ENCODE data around the gene SETBP1.
"Not testable (repeated sequence)": the region's sequence is repeated elsewhere in the genome, so short reads cannot be mapped to it uniquely, and the experiment has no call there.

The SETBP1 gene

GRCh38 chr18:44796429-44797428, 116.0 kb downstream of the SETBP1 start:
- no peak for DNase-seq

DNA sequence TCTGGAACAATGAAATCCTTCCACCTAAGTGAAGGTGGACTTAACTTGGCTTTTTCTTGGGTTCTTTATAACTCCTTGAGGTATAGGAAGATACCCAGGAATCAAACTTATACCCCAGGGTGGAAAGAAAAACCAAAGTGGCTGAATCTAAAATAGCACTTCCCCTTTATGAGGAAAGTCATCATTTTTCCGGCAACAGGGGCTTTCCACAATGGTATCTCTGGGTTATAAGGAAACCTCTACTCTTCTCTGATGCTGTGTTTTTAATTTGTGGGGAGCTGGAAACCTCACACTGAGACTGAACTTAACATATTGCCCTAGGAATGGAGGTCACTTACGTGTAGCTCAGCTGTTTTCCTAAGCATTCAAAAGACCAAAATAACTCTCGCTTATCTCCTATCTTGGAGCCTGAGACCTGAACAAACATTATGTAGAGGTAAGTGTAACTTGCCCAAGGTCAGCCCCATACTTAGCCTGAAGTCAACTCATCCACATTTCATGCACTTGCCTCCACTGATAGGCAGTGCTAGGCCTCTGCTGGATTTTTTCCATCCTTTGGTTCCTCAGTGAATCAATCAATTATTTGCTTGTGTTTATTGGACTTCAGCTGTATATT, 117.9 kb downstream of the SETBP1 start:
- DNase-seq = peak; percentile 34 to 56

- DNase-seq = no peak
These were observed 118.8 kb downstream of the SETBP1 start for GRCh38 chr18:44799382-44799906.

DNA sequence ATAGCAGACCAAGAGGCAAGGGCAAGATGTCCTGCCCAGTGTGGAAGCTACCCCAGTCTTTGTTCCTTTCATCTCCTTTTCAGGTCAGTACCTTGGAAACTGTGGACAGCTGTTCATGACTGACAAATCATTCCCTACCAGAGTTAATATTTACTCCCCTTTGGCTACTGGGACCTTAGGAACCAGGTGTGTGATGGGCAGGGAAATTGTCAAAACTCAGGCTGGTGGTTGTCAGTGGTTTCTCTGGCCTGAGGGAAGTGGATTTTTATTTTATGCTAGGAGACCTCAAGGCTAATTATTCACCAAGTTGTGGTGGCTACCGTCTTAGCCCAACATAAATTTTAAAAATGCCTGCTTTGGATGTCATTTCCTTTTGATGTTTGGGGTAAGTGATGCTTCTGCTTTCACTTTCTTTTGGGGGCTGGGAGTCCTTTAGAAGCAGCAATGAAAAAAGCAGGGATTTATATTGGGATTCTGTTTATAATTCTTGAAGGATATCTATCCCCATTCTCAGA, 119.3 kb downstream of the SETBP1 start:
- DNase-seq = no peak

GRCh38 chr18:44800766-44801165, 120.1 kb downstream of the SETBP1 start:
- not testable (repeated sequence) for DNase-seq

GRCh38 chr18:44801781-44802180, 121.1 kb downstream of the SETBP1 start:
- no peak for DNase-seq

- DNase-seq = peak in 1 of 2 donors; percentile 10
These were observed 121.8 kb downstream of the SETBP1 start for GRCh38 chr18:44802508-44802907.

- DNase-seq = no peak
These were observed 122.4 kb downstream of the SETBP1 start for GRCh38 chr18:44803019-44803650.

- no peak for DNase-seq
These were observed 123.3 kb downstream of the SETBP1 start for GRCh38 chr18:44804033-44804432.

- DNase-seq = no peak
These were observed 124.5 kb downstream of the SETBP1 start for GRCh38 chr18:44805176-44805575.

- DNase-seq = no peak
These were observed 125.0 kb downstream of the SETBP1 start for GRCh38 chr18:44805643-44806042.

GRCh38 chr18:44807766-44808165, 127.1 kb downstream of the SETBP1 start:
- no peak for DNase-seq

DNA sequence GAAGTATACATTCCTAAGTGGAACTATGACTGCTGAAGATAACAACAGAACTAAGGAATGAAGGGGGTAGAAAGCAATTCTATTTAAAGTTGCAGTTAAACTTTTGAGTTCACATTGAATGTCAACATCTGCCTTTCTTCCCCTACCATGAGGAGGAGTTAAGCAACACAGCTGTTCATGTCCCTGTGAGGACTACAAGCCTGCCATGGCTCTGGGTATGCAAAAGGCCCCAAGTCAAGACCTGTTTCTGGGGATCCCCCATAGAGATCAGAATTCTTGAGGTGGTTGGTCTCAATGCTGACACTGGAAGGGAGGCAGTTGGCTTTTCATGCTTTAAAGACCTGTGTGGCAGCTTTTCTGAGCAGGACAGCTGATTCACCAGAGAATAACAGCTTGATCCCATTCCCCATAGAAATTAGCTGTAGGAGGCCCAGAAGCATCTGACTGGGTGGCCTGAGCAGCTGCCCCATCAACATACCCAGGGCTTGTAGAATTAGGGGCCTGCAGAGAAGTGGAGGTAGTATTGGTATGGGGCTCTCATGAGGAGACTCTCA, 131.0 kb downstream of the SETBP1 start:
- no peak for DNase-seq

- DNase-seq = no peak
These were observed 131.7 kb downstream of the SETBP1 start for GRCh38 chr18:44812426-44812825.

GRCh38 chr18:44813586-44813985, 132.9 kb downstream of the SETBP1 start:
- DNase-seq = no peak

DNA sequence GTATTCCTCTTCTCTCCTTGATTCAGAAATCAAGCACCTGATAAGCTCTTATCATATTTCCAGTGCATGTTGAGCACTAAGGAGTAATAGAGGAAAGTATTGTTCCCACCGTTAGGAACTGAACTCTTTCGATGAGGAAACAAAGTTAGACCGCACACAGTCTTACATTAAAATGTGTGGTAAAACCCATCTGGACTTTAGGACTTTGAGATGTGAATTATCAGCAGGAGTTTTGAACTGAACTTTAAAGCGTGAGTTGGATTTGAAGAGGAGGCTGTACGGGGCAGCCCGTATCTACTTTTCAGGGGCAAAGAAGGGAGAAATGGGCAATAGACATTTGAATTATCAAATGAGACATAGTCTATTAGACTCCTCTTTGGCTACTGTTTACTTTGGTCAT, 134.4 kb downstream of the SETBP1 start:
- DNase-seq = no peak

DNA sequence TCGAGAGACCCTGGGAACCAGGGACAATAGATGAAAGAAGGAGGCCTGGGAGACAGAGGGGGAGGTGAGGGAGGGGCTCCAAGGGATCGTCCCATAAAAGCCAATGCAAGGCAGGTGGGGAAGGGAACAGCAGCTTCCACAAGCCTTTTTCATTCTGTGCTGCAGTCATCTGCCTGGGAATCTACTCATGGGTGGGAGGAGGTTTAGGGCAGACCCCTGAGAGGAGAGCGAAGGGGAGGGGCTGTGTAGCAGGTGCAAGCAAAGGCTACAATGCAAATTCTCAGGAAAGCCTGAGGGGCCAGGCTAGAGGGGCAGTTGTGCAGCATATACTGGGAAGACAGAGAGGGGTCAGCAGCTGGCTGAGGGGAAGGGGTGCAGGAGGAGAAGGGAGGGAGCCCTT, 135.4 kb downstream of the SETBP1 start:
- no peak for DNase-seq

DNA sequence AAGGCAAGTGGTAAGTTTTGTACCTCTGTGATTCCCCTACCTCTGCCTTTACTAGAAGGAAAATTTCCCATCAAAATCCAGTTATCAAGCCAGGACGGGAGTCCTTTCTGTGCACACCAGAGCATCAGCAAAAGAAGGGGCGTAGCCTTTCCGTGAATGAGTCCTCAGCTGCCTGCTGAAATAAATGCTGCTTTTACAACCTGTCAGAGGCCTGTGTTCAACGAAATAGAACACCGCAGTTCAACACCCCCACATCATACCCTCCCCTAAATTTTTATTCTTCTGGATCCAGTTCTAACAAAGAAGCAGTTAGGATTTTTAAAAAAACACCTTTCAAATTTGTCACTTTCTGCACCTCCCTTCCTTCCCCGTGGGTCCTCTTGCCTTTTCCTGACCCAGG, 135.8 kb downstream of the SETBP1 start:
- no peak for DNase-seq

DNA sequence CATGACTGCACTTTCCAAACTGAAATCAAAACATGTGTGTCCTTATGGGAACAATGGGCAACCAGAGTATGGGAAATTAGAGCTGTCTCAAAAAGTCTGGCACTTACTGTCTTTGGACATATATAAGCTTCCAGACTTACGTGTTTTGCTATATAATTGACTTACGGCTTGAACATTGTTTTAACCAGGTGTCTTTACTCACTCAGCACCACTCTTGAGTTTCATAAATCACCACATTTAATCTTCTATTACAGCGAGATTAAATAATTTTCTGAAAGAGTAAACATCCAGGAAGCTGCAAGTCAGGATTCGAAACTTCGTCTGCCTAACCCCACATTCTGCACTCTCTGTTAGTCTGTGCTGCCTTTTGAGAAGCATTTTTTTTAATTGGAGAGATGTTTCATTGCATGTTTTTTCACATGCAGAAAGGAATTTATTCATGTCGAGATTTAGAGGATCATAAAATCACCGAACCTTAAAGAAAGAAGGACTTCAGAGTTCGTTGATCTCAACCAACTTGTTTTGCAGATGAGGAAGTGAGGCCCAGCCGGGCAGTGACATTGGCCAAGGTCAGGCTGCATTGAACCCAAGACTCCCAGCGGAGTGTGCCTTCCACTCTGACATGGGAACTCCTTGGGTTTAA, 137.3 kb downstream of the SETBP1 start:
- DNase-seq = no peak

GRCh38 chr18:44818668-44819403, 138.1 kb downstream of the SETBP1 start:
- DNase-seq = peak; percentile 9 to 11

GRCh38 chr18:44819944-44820510, 139.3 kb downstream of the SETBP1 start:
- no peak for DNase-seq

All from inflammatory macrophage treated with lipopolysaccharide for 1 hour (primary cell).